Activated naive CD4-positive, alpha-beta T cell treated with anti-CD3 and anti-CD28 coated beads, Interleukin-2, amount 10 ng/mL, durations not matched to agents 7 days and 5 days (primary cell): ENCODE data around the gene GRK5.
A peak's percentile ranks its signal among the peaks of the same experiment; 100 is the strongest.

Source experiments
- CTCF ChIA-PET: fragments of 350-600 bp; sonication (Branson Sonifier 250); formaldehyde crosslinking; loops from one replicate; lab custom pipeline; 2021; ENCODE audit warnings: antibody characterized with exemption; lab: Charles Lee
- DNase-seq: peaks from one replicate; pipeline ENCODE4 v3.0.0-alpha.2; 2020
- H3K27ac Mint-ChIP-seq: one replicate; pipeline ENCODE4 v1.8.0; 2021; ENCODE audit warnings: mild to moderate bottlenecking, moderate library complexity, mixed read lengths
- H3K27me3 Mint-ChIP-seq: one replicate; pipeline ENCODE4 v1.8.0; 2021; ENCODE audit warnings: mild to moderate bottlenecking, mixed read lengths
- H3K36me3 Mint-ChIP-seq: one replicate; pipeline ENCODE4 v1.8.0; 2021; ENCODE audit warnings: mixed read lengths
- H3K4me1 Mint-ChIP-seq: one replicate; pipeline ENCODE4 v1.8.0; 2021; ENCODE audit warnings: mixed read lengths
- H3K4me3 Mint-ChIP-seq: one replicate; pipeline ENCODE4 v1.8.0; 2021; ENCODE audit warnings: mild to moderate bottlenecking, moderate library complexity, mixed read lengths
- H3K9me3 Mint-ChIP-seq: one replicate; pipeline ENCODE4 v1.8.0; 2021; ENCODE audit warnings: mixed read lengths

GRK5 gene

DNA sequence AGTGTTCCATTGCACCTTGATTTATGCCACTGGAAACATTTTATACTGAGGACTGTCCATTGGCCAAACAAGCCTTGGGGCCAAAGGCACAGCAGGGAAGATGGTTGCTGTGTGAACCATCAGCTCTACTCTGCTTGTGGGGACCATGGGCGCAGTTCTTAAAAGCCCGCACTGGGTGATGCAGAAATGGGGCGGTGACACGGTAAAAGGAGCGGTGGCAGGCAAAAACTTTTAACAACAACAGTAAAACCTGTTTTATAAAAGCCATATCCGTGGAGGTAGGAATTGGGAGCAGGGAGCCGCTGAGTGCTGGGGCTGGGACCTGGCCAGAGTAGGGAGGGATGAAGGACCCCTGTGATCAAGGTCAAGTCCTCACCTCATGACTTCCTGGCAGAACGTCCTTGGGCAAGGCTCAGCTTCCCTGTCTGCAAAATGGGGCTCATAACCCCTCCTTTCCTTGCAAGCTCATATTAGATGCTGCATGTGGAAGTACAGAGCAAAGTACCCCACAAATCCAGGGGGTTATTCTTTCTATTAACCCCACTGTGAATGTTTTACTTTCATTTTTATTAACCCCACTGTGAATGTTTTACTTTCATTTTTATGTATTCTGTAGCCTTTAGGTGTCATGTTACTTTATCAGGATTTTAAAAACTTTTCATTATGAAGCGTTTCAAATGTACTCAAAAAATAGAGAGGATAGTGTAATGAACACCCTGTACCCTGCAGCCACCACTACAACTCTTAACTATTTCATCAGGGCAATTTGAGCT lies 78.3 kb downstream of the GRK5 start:
- CTCF ChIA-PET: interaction anchor here (1.9 to 5.9 kb wide), 3 partner anchors 11 to 76 kb away, joined by 6 to 20 read pairs (median 8); no protein-coding TSS in a partner anchor
- no peaks in the 10 kb centered on the region for H3K9me3 Mint-ChIP-seq
- peak overlapping the region; percentile 45 for H3K4me3 Mint-ChIP-seq
- peaks cover 3% of the 10 kb centered on the region for H3K36me3 Mint-ChIP-seq
- peak overlapping the region; percentile 80 for H3K27ac Mint-ChIP-seq
- DNase-seq: no peak
- peaks cover 91% of the 10 kb centered on the region for H3K4me1 Mint-ChIP-seq
- H3K27me3 Mint-ChIP-seq: peaks cover 2% of the 10 kb centered on the region

- Mint-ChIP-seq H3K9me3 (no peaks in the 10 kb centered on the region), H3K27me3 (peaks cover 7% of the 10 kb centered on the region), H3K27ac (peak overlapping the region; percentile 80), H3K36me3 (peaks cover 3% of the 10 kb centered on the region), H3K4me1 (peaks cover 90% of the 10 kb centered on the region), H3K4me3 (no peak overlapping the region)
- CTCF ChIA-PET: interaction anchor here (1.9 kb wide), 1 partner anchor 77 kb away, joined by 8 read pairs; no protein-coding TSS in a partner anchor
- DNase-seq: no peak
Measured at GRCh38 chr10:119286516-119286915, 79.1 kb downstream of the GRK5 start.

GRCh38 chr10:119286983-119287633 lies 79.7 kb downstream of the GRK5 start:
- peak overlapping the region; percentile 80 for H3K27ac Mint-ChIP-seq
- peaks cover 13% of the 10 kb centered on the region for H3K27me3 Mint-ChIP-seq

DNA sequence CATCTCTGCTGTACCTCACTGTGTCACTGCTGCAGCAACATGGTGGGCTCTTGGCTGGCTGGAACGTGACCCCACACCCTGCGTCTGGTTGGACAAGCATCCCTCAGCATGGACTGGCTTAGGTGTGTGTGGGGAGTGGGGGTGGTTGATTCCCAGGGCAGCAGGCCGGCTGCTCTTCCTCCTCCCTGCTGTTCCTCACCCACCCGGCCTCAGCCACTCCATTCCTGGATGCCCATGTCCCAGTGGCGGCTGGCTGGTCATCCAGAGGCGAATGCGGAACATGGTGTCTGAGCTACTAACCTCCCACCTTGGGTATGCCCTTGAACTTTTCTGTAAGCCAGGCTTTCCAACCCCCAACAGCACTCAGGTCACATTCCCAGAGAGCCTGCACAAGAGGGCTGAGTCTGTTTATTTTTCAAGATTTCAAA lies 81.2 kb downstream of the GRK5 start:
- no peak for DNase-seq
- Mint-ChIP-seq H3K27ac (peak overlapping the region; percentile 25), H3K27me3 (peaks cover 16% of the 10 kb centered on the region), H3K4me1 (peaks cover 96% of the 10 kb centered on the region), H3K36me3 (peaks cover 5% of the 10 kb centered on the region), H3K4me3 (no peak overlapping the region), H3K9me3 (no peaks in the 10 kb centered on the region)
- CTCF ChIA-PET: interaction anchor here (0.6 to 1.4 kb wide), 5 partner anchors 14 to 319 kb away, joined by 3 to 5 read pairs (median 3); partner anchors contain the start of gene GRK5

More at GRCh38 chr10:119286983-119287633, 79.7 kb downstream of the GRK5 start:
- Mint-ChIP-seq H3K4me3 (no peak overlapping the region), H3K4me1 (peaks cover 91% of the 10 kb centered on the region), H3K36me3 (peaks cover 2% of the 10 kb centered on the region), H3K9me3 (no peaks in the 10 kb centered on the region)
- CTCF ChIA-PET: no interaction called here
- DNase-seq: no peak

DNA sequence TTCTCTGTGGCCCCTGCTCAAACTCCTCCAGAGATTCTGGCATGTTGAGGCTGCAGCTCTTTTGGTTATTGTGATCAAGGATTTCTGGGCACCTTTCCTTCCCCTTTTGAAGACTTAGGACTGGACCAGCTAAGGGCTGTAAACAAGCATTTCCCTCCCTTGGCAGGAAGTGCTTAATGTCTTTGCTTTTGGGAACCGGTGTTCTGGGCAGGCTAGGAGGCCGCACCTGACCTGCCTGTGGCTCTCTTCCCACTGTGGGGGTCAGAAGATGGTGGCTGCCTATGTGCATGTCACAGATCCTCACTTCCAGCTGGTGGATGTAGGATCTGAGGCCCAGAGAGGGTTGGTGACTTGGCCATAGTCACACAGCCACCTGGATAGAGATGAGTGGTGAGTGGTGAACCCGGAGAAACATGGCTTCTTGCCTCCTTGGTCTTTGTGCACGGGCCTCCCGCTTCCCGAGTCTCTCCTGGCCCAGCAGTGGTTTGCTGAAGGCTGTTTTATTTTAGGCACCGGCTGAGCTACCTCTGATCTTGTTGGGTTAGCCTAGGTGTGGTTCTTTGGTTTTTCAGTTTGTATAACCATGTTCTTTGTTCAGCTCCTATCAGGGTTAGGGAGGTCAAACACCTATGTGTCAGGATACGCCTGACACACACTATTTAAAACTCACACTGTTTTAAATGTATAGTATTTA lies 82.0 kb downstream of the GRK5 start:
- H3K27ac Mint-ChIP-seq: peak overlapping the region; percentile 83
- no peak for DNase-seq
- CTCF ChIA-PET: interaction anchor here (0.6 to 1.5 kb wide), 8 partner anchors 13 to 89 kb away, joined by 3 to 5 read pairs (median 3); partner anchors contain the start of gene GRK5
- H3K9me3 Mint-ChIP-seq: no peaks in the 10 kb centered on the region
- H3K27me3 Mint-ChIP-seq: peaks cover 16% of the 10 kb centered on the region
- H3K4me3 Mint-ChIP-seq: peak overlapping the region; percentile 50
- peaks cover 5% of the 10 kb centered on the region for H3K36me3 Mint-ChIP-seq
- H3K4me1 Mint-ChIP-seq: peaks cover 95% of the 10 kb centered on the region

DNA sequence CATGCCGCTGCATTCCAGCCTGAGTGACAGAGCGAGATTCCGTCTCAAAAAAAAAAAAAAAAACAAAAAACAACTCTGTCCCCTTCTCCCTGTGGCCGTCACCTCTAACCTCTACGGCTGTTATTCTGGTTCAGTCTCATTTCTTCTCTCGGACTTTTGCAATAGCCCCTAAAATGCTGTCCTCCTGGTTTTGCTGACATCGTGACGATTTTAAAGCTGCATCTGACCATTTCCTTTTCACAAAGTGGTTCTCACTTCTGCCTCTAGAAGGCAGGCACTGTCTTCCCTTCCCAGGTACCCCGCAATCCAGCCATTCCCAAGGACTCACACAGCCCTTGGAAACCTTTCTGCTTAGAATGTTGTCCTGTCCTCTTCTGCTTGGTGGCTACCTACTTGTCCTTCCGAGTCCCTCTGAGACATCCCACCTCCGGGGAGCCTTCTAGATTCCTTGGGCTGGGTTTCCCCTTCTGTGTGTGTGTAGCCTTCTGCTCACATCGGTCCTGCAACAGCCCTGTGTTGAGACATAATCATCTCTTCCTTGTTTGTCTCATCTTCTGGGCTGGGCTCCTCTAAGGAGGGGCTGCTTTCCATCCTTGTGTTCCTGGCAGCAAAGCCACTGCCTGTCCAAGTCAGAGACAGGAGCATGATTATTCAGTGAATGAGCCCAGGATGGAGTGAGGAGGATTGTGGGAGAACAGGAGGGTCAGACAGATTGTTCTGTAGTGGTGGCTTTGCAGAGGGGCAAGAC lies 83.1 kb downstream of the GRK5 start:
- Mint-ChIP-seq H3K27me3 (peaks cover 16% of the 10 kb centered on the region), H3K9me3 (no peaks in the 10 kb centered on the region), H3K27ac (no peak overlapping the region), H3K36me3 (peaks cover 7% of the 10 kb centered on the region), H3K4me3 (no peak overlapping the region), H3K4me1 (peaks cover 85% of the 10 kb centered on the region)
- CTCF ChIA-PET: interaction anchor here (0.6 to 1.5 kb wide), 4 partner anchors 12 to 90 kb away, joined by 3 read pairs; no protein-coding TSS in a partner anchor
- DNase-seq: no peak

DNA sequence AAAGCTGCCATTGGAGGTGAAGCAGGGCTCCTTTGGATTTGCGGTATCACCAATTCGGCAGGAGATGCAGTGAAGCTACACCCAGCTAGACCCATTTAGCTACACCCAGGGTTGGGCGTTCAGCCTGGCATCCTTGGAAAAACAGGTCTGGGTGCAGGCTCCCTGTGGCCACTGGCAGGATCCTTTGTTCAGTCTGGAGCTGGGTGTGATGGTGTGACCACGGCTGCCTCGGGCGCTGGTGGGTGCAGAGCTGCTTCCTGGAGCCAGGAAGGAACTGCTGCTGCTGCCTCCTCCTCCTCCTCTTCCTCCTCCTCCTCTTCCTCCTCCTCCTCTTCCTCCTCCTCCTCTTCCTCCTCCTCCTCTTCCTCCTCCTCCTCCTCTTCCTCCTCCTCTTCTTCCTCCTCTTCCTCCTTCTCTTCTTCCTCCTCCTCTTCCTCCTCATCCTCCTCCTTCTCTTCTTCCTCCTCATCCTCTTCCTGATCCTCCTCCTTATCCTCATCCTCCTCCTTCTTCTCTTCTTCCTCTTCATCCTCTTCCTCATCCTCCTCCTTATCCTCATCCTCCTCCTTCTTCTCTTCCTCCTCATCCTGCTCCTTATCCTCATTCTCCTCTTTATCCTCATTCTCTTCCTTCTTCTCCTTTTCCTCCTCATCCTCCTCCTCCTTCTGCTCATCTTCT lies 84.0 kb downstream of the GRK5 start:
- H3K4me3 Mint-ChIP-seq: no peak overlapping the region

GRCh38 chr10:119292968-119293760 lies 85.8 kb downstream of the GRK5 start:
- Mint-ChIP-seq H3K4me1 (peaks cover 61% of the 10 kb centered on the region), H3K27me3 (peaks cover 16% of the 10 kb centered on the region), H3K27ac (peak overlapping the region; percentile 89), H3K36me3 (peaks cover 31% of the 10 kb centered on the region), H3K4me3 (peak overlapping the region; percentile 10), H3K9me3 (peaks cover 18% of the 10 kb centered on the region)
- CTCF ChIA-PET: interaction anchor here (0.9 to 1.3 kb wide), 3 partner anchors 10 to 95 kb away, joined by 3 read pairs; no protein-coding TSS in a partner anchor
- DNase-seq: no peak

More for the DNA sequence above, 84.0 kb downstream of the GRK5 start:
- CTCF ChIA-PET: no interaction called here
- H3K27me3 Mint-ChIP-seq: peaks cover 16% of the 10 kb centered on the region
- H3K27ac Mint-ChIP-seq: peak overlapping the region; percentile 63
- H3K9me3 Mint-ChIP-seq: peaks cover 4% of the 10 kb centered on the region
- DNase-seq: no peak
- peaks cover 76% of the 10 kb centered on the region for H3K4me1 Mint-ChIP-seq
- H3K36me3 Mint-ChIP-seq: peaks cover 14% of the 10 kb centered on the region

- H3K9me3 Mint-ChIP-seq: peaks cover 18% of the 10 kb centered on the region
- peaks cover 7% of the 10 kb centered on the region for H3K27me3 Mint-ChIP-seq
- no peak overlapping the region for H3K4me3 Mint-ChIP-seq
- no peak for DNase-seq
- peaks cover 38% of the 10 kb centered on the region for H3K36me3 Mint-ChIP-seq
- H3K4me1 Mint-ChIP-seq: peaks cover 60% of the 10 kb centered on the region
- H3K27ac Mint-ChIP-seq: no peak overlapping the region
- CTCF ChIA-PET: no interaction called here
Measured at GRCh38 chr10:119296703-119297102, 89.3 kb downstream of the GRK5 start.

DNA sequence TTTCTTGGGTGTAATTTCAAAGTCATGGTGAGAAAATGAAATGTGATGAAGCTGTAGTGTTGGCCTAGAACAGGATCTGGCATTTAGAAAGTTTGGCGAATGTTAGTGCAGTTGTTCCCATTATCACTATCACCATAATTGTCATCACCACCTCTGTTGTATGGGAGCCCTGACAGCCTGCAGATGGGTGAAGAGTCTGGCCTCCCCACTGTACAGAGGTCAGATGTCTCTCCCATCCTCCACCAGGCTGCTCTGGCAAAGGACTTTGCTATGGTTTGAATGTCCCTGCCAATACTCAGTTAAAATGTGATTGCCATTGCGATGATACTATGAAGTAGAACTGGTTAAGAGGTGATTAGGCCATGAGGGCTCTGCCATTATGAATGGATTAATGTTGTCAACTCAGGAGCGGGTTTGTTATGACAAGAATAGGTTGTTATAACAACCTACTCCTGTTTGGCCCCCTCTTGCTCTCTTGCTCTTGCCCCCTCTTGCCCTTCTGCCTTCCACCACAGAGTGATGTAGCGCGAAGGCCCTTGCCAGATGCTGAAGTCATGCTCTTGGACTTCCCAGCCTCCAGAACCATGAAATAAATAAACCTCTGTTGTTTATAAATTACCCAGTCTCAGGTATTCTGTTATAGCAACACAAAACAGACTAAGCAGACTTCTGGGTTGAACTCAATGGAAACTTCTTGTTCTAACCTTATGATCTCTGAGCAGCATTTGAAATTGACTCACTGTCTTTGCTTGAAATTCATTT lies 90.0 kb downstream of the GRK5 start:
- H3K36me3 Mint-ChIP-seq: peaks cover 35% of the 10 kb centered on the region
- peaks cover 60% of the 10 kb centered on the region for H3K4me1 Mint-ChIP-seq
- H3K9me3 Mint-ChIP-seq: peaks cover 18% of the 10 kb centered on the region
- CTCF ChIA-PET: no interaction called here
- no peak overlapping the region for H3K27ac Mint-ChIP-seq
- no peak overlapping the region for H3K4me3 Mint-ChIP-seq
- H3K27me3 Mint-ChIP-seq: no peaks in the 10 kb centered on the region
- DNase-seq: no peak

DNA sequence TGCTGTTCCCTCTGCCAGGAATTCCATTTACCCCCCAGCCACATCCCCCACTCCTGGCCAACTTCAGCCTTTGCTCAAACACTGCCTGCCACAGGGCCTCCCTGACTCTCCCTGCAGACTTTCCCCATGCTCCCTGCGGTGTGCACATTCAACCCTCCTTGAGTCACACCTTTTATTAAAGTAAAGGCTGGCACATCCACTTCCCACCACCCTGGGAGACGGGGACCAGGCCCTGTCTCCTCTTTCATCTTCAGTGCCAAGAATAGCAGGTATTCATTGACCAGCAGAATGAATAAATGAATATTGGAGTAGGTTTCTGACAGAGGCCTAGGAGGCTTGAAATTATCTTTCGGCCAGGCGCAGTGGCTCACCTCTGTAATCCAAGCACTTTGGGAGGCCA lies 91.4 kb downstream of the GRK5 start:
- Mint-ChIP-seq H3K4me3 (no peak overlapping the region), H3K36me3 (peaks cover 33% of the 10 kb centered on the region), H3K9me3 (peaks cover 18% of the 10 kb centered on the region), H3K27ac (no peak overlapping the region), H3K4me1 (peaks cover 60% of the 10 kb centered on the region), H3K27me3 (no peaks in the 10 kb centered on the region)
- DNase-seq: no peak
- CTCF ChIA-PET: no interaction called here

DNA sequence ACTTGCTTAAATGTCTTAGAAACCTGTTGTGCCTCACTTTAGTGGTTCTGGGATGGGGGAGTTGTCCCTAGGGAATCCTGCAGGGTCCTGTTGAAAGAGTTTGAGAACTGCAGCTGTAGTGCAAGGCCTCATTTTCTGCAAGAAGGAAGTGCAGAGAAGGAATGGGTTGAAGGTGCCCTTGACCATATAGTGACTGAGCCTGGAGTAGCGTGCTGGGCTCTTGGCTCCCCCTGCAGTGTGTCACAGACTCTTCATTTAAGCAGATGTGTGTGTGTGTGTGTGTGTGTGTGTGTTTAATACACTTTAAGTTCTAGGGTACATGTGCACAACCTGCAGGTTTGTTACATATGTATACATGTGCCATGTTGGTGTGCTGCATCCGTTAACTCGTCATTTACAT lies 92.2 kb downstream of the GRK5 start:
- H3K4me1 Mint-ChIP-seq: peaks cover 62% of the 10 kb centered on the region
- CTCF ChIA-PET: interaction anchor here (1.6 kb wide), 1 partner anchor 28 kb away, joined by 4 read pairs; no protein-coding TSS in a partner anchor
- no peaks in the 10 kb centered on the region for H3K27me3 Mint-ChIP-seq
- peak overlapping the region; percentile 76 for H3K27ac Mint-ChIP-seq
- peaks cover 32% of the 10 kb centered on the region for H3K36me3 Mint-ChIP-seq
- DNase-seq: no peak
- no peak overlapping the region for H3K4me3 Mint-ChIP-seq
- H3K9me3 Mint-ChIP-seq: peaks cover 18% of the 10 kb centered on the region
